Measurements from ENCODE around the gene HAUS3. TPM values are rescaled to one million over a fixed set of nuclear protein-coding genes. Genes with fewer than 3 reads are reported as not detected.

The HAUS3 gene
- total and polyA plus RNA-seq, 2 of the 8 experiments (the other 6 are each of a cell fraction or from before 2014, with no cell fraction given), result 3.2 to 14.8 TPM

DNA sequence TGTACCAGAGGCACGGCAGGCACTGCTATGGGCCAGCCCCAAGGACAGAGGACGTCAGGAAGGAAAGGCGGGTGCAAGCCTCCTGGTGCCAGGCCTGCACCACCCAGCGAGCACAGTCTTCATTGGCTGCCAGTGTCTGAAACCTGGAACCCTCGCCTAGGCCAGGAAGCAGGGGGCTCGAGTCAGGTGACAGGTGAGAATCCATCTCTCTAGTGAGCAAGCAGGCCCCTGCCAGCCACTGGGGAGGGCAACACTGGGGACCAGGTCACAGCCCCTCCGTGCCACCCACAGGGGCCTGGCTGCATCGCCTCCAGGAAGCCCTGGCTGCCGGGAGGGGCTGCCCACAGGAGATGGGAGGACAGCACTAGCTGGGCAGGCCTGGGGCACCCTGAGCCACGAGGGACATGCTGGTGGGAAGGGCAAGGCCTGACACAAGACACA lies 6.9 kb upstream of the HAUS3 start:
- no peak overlapping the region for H3K56ac ChIP-seq (replicated peaks; ENCODE audit: insufficient read length, low read depth, low read length)
- no peaks in the 10 kb centered on the region; a peak in 1 of 4 replicates for H3K9me3 ChIP-seq (ENCODE audit: insufficient read depth in 2 of 2, low read depth in 1 of 2, low read length in 1 of 2)
- H4K91ac ChIP-seq (replicated peaks; ENCODE audit: insufficient read length, low read length), result no peak overlapping the region
- H3K4ac ChIP-seq (replicated peaks; ENCODE audit: insufficient read length, low read depth, low read length), result no peak overlapping the region
- no peak overlapping the region for H2BK12ac ChIP-seq (ENCODE audit: low read depth, low read length)
- no peak overlapping the region for H3K4me2 ChIP-seq (ENCODE audit: insufficient read depth in 1 of 2, low read depth in 2 of 2, low read length in 2 of 2)
- no peak overlapping the region for H3K9ac ChIP-seq (replicated peaks in 1 of 4; ENCODE audit: extremely low read depth in 1 of 4, low read depth in 3 of 4, low read length in 3 of 4)
- H2BK5ac ChIP-seq (ENCODE audit: low read depth, low read length), result no peak overlapping the region
- no peaks in the 10 kb centered on the region for H3K23me2 ChIP-seq (ENCODE audit: low read depth, low read length)
- no peak overlapping the region for H2BK15ac ChIP-seq (ENCODE audit: low read length)
- H3K23ac ChIP-seq (ENCODE audit: insufficient read length), result no peak overlapping the region
- FAIRE-seq (no peak), DNase-seq (ENCODE audit: low read depth in 1 of 2, low spot score in 2 of 2) (no peak)
- no peaks in the 10 kb centered on the region for H3K79me2 ChIP-seq (ENCODE audit: control insufficient read depth in 1 of 2, insufficient read depth in 2 of 2, low read length in 2 of 2)
- no peak overlapping the region for H2AFZ ChIP-seq (ENCODE audit: low read length)
- no peak overlapping the region for H2AK5ac ChIP-seq (ENCODE audit: low read depth, low read length)
- ChIA-PET POLR2A (ENCODE audit: partially characterized antibody) (no interaction called here), CTCF (ENCODE audit: partially characterized antibody) (interaction anchor here (1.1 to 2.1 kb wide), 3 partner anchors 9 to 105 kb away, joined by 3 to 7 read pairs (median 6); no protein-coding TSS in a partner anchor)
- H2BK20ac ChIP-seq (ENCODE audit: low read length), result no peak overlapping the region
- H3K79me1 ChIP-seq (ENCODE audit: low read depth, low read length), result no peaks in the 10 kb centered on the region
- no peak overlapping the region for H3K14ac ChIP-seq (ENCODE audit: insufficient read length)
- no peak overlapping the region for H3K18ac ChIP-seq (ENCODE audit: extremely low read depth, low read length)
- no peaks in the 10 kb centered on the region for H3K27me3 ChIP-seq (replicated peaks in 1 of 4; ENCODE audit: control insufficient read depth in 3 of 4, extremely low read depth in 1 of 4, insufficient read depth in 3 of 4, low read length in 3 of 4)
- H4K20me1 ChIP-seq (replicated peaks in 1 of 2; ENCODE audit: control insufficient read depth in 1 of 2, insufficient read depth in 2 of 2, low read length in 2 of 2), result peaks cover 0 to 5% of the 10 kb centered on the region in 2 experiments
- WGBS, 2 experiments (ENCODE audit: extremely low coverage in 1 of 2, insufficient coverage in 1 of 2, insufficient read length in 1 of 2, insufficient replicate concordance in 2 of 2, low coverage in 1 of 2, low lambda C conversion rate in 2 of 2, missing lambda C conversion rate in 1 of 2), result 92% methylated on average over 10 of the region's 10 CpGs; no CpG with 5 or more reads in 1 of the 2 experiments
- 0 out of 7 replicates have a peak, but pooled peaks cover 0 to 3% (median 0%) of the 10 kb centered on the region in 4 experiments for H3K4me1 ChIP-seq (replicated peaks in 1 of 4; ENCODE audit: control insufficient read depth in 3 of 4, insufficient read depth in 4 of 4, low read length in 3 of 4)
- H3K27ac ChIP-seq (ENCODE audit: low read depth, low read length), result no peak overlapping the region
- H3K4me3 ChIP-seq (ENCODE audit: extremely low read depth in 1 of 4, insufficient read depth in 2 of 4, low read depth in 3 of 4, low read length in 4 of 4), result no peak overlapping the region
- H4K5ac ChIP-seq (ENCODE audit: insufficient read length, low read depth, low read length), result no peak overlapping the region
- H4K8ac ChIP-seq (ENCODE audit: extremely low read depth, insufficient read depth, low read length), result no peak overlapping the region; the same call in 1 of the 2 replicates
- H3K36me3 ChIP-seq (ENCODE audit: control insufficient read depth in 2 of 4, insufficient read depth in 4 of 4, low read length in 3 of 4), result peaks cover 0 to 5% (median 2%) of the 10 kb centered on the region in 4 experiments; a peak in 2 of 8 replicates
- TF ChIP-seq FOSL1 (IDR thresholded peaks at IDR 0.05; ENCODE audit: insufficient read depth, low read depth, low read length), result no peak
- TF ChIP-seq, protein P1, sequence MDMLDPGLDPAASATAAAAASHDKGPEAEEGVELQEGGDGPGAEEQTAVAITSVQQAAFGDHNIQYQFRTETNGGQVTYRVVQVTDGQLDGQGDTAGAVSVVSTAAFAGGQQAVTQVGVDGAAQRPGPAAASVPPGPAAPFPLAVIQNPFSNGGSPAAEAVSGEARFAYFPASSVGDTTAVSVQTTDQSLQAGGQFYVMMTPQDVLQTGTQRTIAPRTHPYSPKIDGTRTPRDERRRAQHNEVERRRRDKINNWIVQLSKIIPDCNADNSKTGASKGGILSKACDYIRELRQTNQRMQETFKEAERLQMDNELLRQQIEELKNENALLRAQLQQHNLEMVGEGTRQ (IDR thresholded peaks at IDR 0.05; ENCODE audit: low read length), result no peak
- no peak for TF ChIP-seq KDM1A (IDR thresholded peaks at IDR 0.05; ENCODE audit: borderline replicate concordance, low read length)
- no peak for TF ChIP-seq GTF2F1 (IDR thresholded peaks at IDR 0.05; ENCODE audit: borderline replicate concordance, low read depth, low read length)
- TF ChIP-seq KDM4A (IDR thresholded peaks at IDR 0.05; ENCODE audit: low read depth, low read length, severe bottlenecking), result no peak
- TF ChIP-seq JUN (IDR thresholded peaks at IDR 0.05; ENCODE audit: low read depth, low read length), result no peak
- TF ChIP-seq SRF (IDR thresholded peaks at IDR 0.05; ENCODE audit: low read depth, low read length), result no peak
- no peak for TF ChIP-seq POLR2A (IDR thresholded peaks at IDR 0.05; ENCODE audit: control extremely low read depth in 1 of 2, low read depth in 2 of 2, low read length in 2 of 2)
- no peak for TF ChIP-seq JUND (IDR thresholded peaks at IDR 0.05; ENCODE audit: low read length)
- no peak for TF ChIP-seq CBX5 (IDR thresholded peaks at IDR 0.05; ENCODE audit: low read depth, low read length)
- H2BK120ac ChIP-seq (replicated peaks; ENCODE audit: low read depth, low read length), result no peak overlapping the region
